Measurements from ENCODE around the gene IGF2. TPM values are rescaled to one million over a fixed set of nuclear protein-coding genes. Genes with fewer than 3 reads are reported as not detected.

The IGF2 gene
- total and polyA plus RNA-seq, 2 of the 8 experiments (the other 6 are each of a cell fraction or from before 2014, with no cell fraction given): 0.74 to 1.5 TPM

- no peak for TF ChIP-seq CHD7 (IDR thresholded peaks at IDR 0.05; ENCODE audit: insufficient replicate concordance, low read length)
- TF ChIP-seq BCL11A (IDR thresholded peaks at IDR 0.05; ENCODE audit: low read depth in 2 of 2, low read length in 2 of 2): no peak
Observed at GRCh38 chr11:2105511-2105910, 33.7 kb downstream of the IGF2 start (continued).

Data from H1 (cell line).